Kidney (tissue), 14 donors: Measurements from ENCODE around the gene AXDND1. TPM values are rescaled to one million over a fixed set of nuclear protein-coding genes. Genes with fewer than 3 reads are reported as not detected.
"Not testable (repeated sequence)": the region's sequence is repeated elsewhere in the genome, so short reads cannot be mapped to it uniquely, and the experiment has no call there.

Experiments
- DNase-seq, 5 donors: peaks; one replicate each; pipeline ENCODE4 v3.0.0-alpha.2; 2013 to 2020
- FAIRE-seq: peaks from 2 replicates; lab custom pipeline; 2012; peaks lifted over from hg19 to GRCh38; lab: Jason Lieb, UNC
- H3K27ac ChIP-seq, 2 donors: one replicate each; pipeline ENCODE4 v1.7.0; 2013; ENCODE audit warnings: low read depth in 2 of 2, low read length in 2 of 2, inconsistent platforms in 1 of 2
- H3K27me3 ChIP-seq: one replicate; pipeline ENCODE4 v1.7.1; 2013; ENCODE audit warnings: low read length, inconsistent platforms; ENCODE audit not compliant: control insufficient read depth, insufficient read depth
- H3K36me3 ChIP-seq, 3 donors: one replicate each; pipeline versions ENCODE4 v1.7.0 to v1.7.1; 2013; ENCODE audit warnings: low read length in 3 of 3, control low read depth in 1 of 3, inconsistent platforms in 1 of 3; ENCODE audit not compliant: insufficient read depth in 3 of 3, control insufficient read depth in 2 of 3
- H3K4me1 ChIP-seq, 3 donors: one replicate each; pipeline versions ENCODE4 v1.7.0 to v1.7.1; 2013; ENCODE audit warnings: low read length in 3 of 3, inconsistent platforms in 1 of 3, low read depth in 1 of 3; ENCODE audit not compliant: control insufficient read depth in 2 of 3, insufficient read depth in 2 of 3
- H3K4me3 ChIP-seq, 3 donors: one replicate each; pipeline versions ENCODE4 v1.7.0 to v1.8.1; 2013; ENCODE audit warnings: low read length in 3 of 3, control low read depth in 1 of 3, inconsistent platforms in 1 of 3
- H3K9ac ChIP-seq, 3 donors: one replicate each; pipeline versions ENCODE4 v1.7.0 to v1.7.1; 2013; ENCODE audit warnings: low read length in 3 of 3, control low read depth in 1 of 3, inconsistent platforms in 1 of 3
- H3K9me3 ChIP-seq, 3 donors: one replicate each; pipeline versions ENCODE4 v1.7.0 to v1.7.1; 2013; ENCODE audit warnings: low read length in 3 of 3, control low read depth in 1 of 3, inconsistent platforms in 1 of 3; ENCODE audit not compliant: control insufficient read depth in 2 of 3, insufficient read depth in 1 of 3
- intact Hi-C: fragments of 100-400 bp; cut with DNase I; formaldehyde crosslinking; loops from one replicate; pipeline ENCODE4 v1.11.1; 2022
- polyA plus RNA-seq: library from polyadenylated mRNA; stranded (reverse); fragments of 350-450 nt; fragmentation: Illumina TruSeq; extraction: RNeasy Lipid Tissue Mini Kit (QIAGEN cat#74804); gene quantifications from one replicate; pipeline ENCODE4 v1.2.3, GENCODE V29; 2014; ENCODE audit warnings: low read depth, low replicate concordance; ENCODE audit not compliant: insufficient read depth
- total RNA-seq: library from RNA; stranded (reverse); fragmentation: NEBNext Ultra II Directional; extraction: Animal tissue kit (Norgen Biotek cat#: 25700); gene quantifications from one replicate; pipeline ENCODE4 v1.2.1, GENCODE V29; 2021
- TF ChIP-seq, protein P1 (sequence below): IDR thresholded peaks from 3 replicates; pipeline ENCODE4 v1.5.1; 2012; ENCODE audit warnings: mild to moderate bottlenecking, moderate library complexity, borderline replicate concordance; ENCODE audit not compliant: insufficient read depth; ENCODE audit errors: extremely low read depth
- donor health status: control.
- donor health status: control.
- donor health status: control.
- donor health status: control.
- donor health status: control.
- donor health status: DM: yes; HTN: yes; CAD: no.
- donor health status: Normal renal cell carcinoma (clear cell type).

The AXDND1 gene
- total and polyA plus RNA-seq, 2 donors from 2014 or later: 0.57 TPM; not detected in 1

DNA sequence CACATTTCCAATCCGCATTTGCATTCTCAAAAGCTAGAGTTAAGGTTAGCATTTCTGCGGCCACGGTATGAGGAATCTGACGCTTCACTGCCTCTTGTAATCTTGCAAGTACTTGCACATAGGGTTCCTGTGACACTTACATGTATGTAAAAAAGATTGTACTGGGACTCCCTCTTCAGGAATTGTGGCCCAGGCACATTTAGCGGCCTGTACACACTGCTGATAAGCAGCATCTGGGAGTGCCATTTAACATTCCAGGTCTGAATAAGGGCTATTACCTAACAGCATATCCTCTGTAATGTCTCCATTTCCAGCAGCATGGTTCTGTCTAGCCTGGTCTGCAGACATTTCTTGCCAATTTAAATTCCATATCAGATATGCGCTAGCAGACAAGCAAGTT is 75.7 kb downstream of the AXDND1 start:
- Histone ChIP-seq H3K4me3 (no peak overlapping the region), H3K9ac (no peak overlapping the region), H3K9me3 (no peaks in the 10 kb centered on the region), H3K27me3 (no peaks in the 10 kb centered on the region), H3K4me1 (no peaks in the 10 kb centered on the region), H3K27ac (no peak overlapping the region), H3K36me3 (no peaks in the 10 kb centered on the region)
- intact Hi-C loops: no loop called here
- TF ChIP-seq, protein P1, sequence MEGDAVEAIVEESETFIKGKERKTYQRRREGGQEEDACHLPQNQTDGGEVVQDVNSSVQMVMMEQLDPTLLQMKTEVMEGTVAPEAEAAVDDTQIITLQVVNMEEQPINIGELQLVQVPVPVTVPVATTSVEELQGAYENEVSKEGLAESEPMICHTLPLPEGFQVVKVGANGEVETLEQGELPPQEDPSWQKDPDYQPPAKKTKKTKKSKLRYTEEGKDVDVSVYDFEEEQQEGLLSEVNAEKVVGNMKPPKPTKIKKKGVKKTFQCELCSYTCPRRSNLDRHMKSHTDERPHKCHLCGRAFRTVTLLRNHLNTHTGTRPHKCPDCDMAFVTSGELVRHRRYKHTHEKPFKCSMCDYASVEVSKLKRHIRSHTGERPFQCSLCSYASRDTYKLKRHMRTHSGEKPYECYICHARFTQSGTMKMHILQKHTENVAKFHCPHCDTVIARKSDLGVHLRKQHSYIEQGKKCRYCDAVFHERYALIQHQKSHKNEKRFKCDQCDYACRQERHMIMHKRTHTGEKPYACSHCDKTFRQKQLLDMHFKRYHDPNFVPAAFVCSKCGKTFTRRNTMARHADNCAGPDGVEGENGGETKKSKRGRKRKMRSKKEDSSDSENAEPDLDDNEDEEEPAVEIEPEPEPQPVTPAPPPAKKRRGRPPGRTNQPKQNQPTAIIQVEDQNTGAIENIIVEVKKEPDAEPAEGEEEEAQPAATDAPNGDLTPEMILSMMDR: no peak
- DNase-seq (peak in 3 of 5 donors; percentile 35 to 42 (median 40)), FAIRE-seq (no peak)

DNA sequence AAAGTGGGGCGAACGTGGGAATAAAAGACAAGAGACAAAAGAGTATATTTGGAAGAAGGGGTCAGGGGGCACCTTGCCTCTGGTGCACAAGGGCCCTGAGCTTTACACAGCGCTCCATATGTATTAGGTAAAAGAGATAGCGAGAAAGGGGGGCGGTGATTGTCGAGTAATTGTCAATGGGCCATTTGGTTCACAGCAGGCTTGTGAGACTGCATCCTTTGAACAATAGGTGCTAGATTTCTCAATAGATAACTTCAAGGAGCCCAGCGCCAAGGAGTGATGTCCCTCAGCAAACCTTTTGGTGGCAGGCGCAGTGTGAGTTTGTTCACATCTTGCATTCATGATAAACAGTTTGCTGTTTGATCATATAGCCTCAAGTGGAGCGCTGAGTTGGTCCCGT is 77.1 kb downstream of the AXDND1 start:
- intact Hi-C loops, H3K9me3 ChIP-seq, FAIRE-seq, H3K9ac ChIP-seq, H3K27ac ChIP-seq, H3K27me3 ChIP-seq, H3K36me3 ChIP-seq, H3K4me1 ChIP-seq, H3K4me3 ChIP-seq, DNase-seq: not testable (repeated sequence)

DNA sequence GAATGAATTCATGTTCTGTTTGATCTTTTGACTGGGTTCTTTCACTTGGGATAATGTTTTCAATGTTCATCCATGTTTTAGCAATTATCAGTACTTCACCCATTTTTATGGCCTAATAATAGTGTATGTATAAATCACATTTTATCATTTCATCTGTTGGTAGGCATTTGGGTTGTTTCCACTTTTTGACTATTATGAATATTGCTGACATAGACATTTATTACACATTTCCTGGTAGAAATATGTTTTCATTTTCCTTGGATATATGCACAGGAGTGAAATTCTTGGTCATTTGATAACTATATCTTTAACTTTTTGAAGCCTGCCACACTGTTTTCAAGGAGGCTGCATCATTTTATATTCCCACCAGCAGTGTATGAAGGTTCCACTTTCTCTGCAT is 79.8 kb downstream of the AXDND1 start:
- no peak overlapping the region for H3K4me3 ChIP-seq
- H3K4me1 ChIP-seq: no peaks in the 10 kb centered on the region
- H3K27me3 ChIP-seq: no peaks in the 10 kb centered on the region
- H3K9me3 ChIP-seq: no peaks in the 10 kb centered on the region
- H3K9ac ChIP-seq: no peak overlapping the region
- TF ChIP-seq, protein P1: no peak
- DNase-seq: no peak
- no peak for FAIRE-seq
- no peaks in the 10 kb centered on the region for H3K36me3 ChIP-seq
- intact Hi-C loops: no loop called here
- no peak overlapping the region for H3K27ac ChIP-seq

DNA sequence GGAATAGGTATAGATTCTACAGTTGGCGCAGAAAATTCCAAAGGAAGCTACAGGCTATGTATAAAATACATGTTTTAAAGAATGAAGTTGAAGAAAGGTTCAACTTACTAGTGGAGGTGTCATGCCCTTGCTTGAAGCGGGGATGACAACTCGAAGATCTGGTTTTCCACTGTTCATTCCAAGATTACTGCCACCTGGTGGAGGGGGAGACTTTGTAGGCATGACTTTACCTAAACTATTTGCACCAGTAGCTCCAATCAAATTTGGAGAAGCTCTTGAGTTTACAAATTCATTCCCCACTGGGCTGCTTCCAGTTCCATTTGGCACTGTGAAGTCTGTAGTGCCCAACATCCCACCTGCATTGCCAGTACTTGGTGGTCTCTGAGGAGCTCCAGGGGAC is 81.7 kb downstream of the AXDND1 start:
- FAIRE-seq (no peak), DNase-seq (no peak)
- no peak overlapping the region for H3K4me3 ChIP-seq
- TF ChIP-seq, protein P1: no peak
- intact Hi-C loops: no loop called here
- H3K4me1 ChIP-seq: no peaks in the 10 kb centered on the region
- H3K27ac ChIP-seq: no peak overlapping the region
- no peaks in the 10 kb centered on the region for H3K36me3 ChIP-seq
- H3K9ac ChIP-seq: no peak overlapping the region
- no peaks in the 10 kb centered on the region for H3K27me3 ChIP-seq
- no peaks in the 10 kb centered on the region for H3K9me3 ChIP-seq
